GM18498 (cell line): ENCODE results near the gene TRA2B.

Experiments
- ATAC-seq: cut with Tn5 transposase; IDR thresholded peaks from one replicate; pipeline ENCODE4 v1.9.1; 2021; ENCODE audit warnings: mild to moderate bottlenecking, moderate library complexity; ENCODE audit not compliant: unreplicated experiment

Gene TRA2B

DNA sequence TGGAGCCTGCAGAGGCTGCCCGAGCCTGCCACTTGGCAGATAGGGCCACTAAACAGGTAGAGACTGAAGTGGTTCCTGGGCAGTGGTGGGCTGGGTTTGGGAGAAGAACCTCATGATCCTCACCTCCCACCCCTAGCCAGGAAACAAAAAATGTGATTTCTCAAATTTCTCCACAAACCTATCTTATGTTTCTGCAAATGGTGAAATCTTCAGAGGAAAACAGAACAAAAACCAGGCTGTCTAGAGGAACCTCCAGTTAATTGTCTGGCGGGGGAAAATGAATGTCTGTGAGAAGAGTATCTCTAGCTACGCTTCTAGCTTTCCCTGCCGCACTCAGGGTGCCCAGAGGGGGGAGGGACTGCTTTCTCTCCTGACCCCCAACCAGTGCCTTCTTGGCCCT is 55.9 kb downstream of the TRA2B start:
- no peak for ATAC-seq

DNA sequence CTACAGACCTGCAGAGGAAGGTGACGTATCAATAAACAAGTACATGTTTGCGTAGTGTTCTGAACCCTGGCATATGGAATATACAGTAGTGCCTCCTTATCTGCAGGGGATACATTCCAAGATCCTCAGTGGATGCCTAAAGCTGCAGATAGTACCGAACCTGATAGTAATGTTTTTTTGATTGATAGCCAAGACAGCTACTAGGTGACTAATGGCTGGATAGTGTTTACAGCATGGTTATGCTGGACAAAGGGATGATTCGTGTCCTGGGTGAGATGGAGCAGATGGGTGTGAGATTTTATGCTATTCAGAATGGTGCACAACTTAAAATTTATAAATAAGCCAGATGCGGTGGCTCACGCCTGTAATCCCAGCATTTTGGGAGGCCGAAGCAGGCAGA is 57.2 kb downstream of the TRA2B start:
- ATAC-seq, result no peak

DNA sequence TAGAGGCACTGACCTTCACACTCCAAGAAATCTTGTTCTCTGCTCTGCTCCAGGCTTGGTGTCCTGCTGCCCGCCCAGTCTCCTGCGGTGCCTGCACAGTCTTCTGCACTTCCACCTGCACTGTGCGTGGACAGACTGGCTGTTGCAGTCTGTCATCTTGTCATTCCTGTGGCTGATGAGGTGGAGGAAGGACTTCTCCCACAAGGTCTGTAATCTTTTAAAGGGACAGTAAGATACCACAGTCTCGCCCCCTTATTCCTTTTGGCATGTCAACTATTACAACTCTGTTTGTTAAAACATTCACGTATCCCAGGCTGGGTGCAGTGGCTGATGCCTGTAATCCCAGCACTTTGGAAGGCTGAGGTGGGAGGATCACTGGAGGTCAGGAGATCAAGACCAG is 58.9 kb downstream of the TRA2B start:
- no peak for ATAC-seq

DNA sequence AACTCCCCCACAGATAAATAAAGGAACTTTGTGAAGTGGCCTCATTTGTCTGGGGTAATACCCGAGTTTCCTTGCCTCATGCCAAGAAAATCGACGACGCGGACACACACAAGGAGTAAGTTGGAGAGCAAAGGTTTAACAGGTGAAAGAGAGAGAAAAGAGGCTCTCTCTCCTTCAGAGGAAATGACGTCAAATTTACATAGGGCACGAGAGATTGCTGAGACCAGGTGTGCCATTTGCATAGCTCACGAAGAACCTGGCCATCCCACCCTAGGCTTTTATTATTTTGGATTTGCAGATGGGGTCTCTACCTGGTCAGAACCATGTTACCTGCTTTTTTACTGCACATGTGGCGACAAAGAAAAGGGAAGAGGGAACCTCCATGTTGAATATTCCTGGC is 63.7 kb downstream of the TRA2B start:
- ATAC-seq, result no peak

DNA sequence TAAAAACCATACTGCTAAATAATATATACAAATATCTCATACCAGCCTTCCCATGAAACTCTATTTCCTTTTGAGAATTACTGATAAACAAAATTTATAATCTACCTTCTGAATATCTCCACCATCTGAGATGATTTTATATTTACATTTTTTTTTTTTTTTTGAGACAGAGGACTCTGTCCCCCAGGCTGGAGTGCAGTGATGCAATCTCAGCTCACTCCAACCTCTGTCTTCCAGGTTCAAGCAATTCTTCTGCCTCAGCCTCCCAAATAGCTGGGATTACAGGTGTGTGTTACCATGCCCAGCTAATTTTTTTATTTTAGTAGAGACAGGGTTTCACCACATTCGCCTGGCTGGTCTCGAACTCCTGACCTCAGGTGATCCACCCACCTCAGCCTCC is 70.2 kb downstream of the TRA2B start:
- ATAC-seq, result no peak

DNA sequence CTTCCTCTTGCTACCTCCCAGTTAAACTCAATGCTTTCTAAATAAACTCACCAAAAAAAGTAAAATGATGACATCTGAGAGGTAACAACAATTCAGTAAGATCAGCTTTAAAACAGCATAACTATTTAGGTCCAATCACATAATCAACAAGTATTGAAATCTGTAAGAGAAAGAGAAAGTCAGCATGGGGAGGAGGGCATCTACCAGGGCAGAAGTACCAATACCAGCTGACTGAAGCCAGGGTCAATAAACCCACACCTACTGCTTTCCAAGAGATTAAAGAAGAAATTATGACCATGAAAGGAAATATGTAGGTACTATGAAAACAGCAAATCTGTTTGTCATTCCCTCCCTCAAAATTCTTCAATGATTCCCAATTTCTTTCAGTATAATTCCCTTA is 70.8 kb downstream of the TRA2B start:
- ATAC-seq, result no peak

GRCh38 chr3:185866555-185866954 is 71.3 kb downstream of the TRA2B start:
- no peak for ATAC-seq
